H9 (cell line): ENCODE data around the gene VASH2. TPM values are rescaled to one million over a fixed set of nuclear protein-coding genes. Genes with fewer than 3 reads are reported as not detected.
A peak's percentile ranks its signal among the peaks of the same experiment; 100 is the strongest.

Experiments
- DNase-seq: peaks from one replicate; pipeline ENCODE4 v3.0.0-alpha.2; 2017
- H2AFZ ChIP-seq: one replicate; pipeline ENCODE4 v1.6.1; 2013; ENCODE audit warnings: mild to moderate bottlenecking, low read length, control low read depth, moderate library complexity
- H2AK5ac ChIP-seq: 2 replicates; pipeline ENCODE4 v1.6.1; 2013; ENCODE audit warnings: low read length, control low read depth, mixed read lengths; ENCODE audit not compliant: insufficient read length
- H2BK120ac ChIP-seq: one replicate; pipeline ENCODE4 v1.6.1; 2013; ENCODE audit warnings: low read depth, mild to moderate bottlenecking, low read length, control low read depth, inconsistent platforms; ENCODE audit not compliant: poor library complexity, severe bottlenecking
- H2BK12ac ChIP-seq: 2 replicates; pipeline ENCODE4 v1.6.1; 2013; ENCODE audit warnings: low read length, control low read depth, mixed read lengths, low read depth; ENCODE audit not compliant: insufficient read length
- H2BK15ac ChIP-seq: 2 replicates; pipeline ENCODE4 v1.6.1; 2013; ENCODE audit warnings: low read depth, low read length, control low read depth
- H2BK20ac ChIP-seq: one replicate; pipeline ENCODE4 v1.6.1; 2013; ENCODE audit warnings: low read depth, mild to moderate bottlenecking, low read length, control low read depth, inconsistent platforms; ENCODE audit not compliant: poor library complexity, severe bottlenecking
- H2BK5ac ChIP-seq: 2 replicates; pipeline ENCODE4 v1.6.1; 2013; ENCODE audit warnings: low read length, control low read depth, mixed read lengths; ENCODE audit not compliant: insufficient read length
- H3K14ac ChIP-seq: 2 replicates; pipeline ENCODE4 v1.6.1; 2013; ENCODE audit warnings: low read length, control low read depth; ENCODE audit not compliant: insufficient read depth
- H3K18ac ChIP-seq: 2 replicates; pipeline ENCODE4 v1.6.1; 2013; ENCODE audit warnings: low read depth, mild to moderate bottlenecking, mixed read lengths, low read length, control low read depth; ENCODE audit not compliant: insufficient read length
- H3K23ac ChIP-seq: 2 replicates; pipeline ENCODE4 v1.6.1; 2013; ENCODE audit warnings: low read length, control low read depth, mixed read lengths, low read depth; ENCODE audit not compliant: insufficient read length
- H3K23me2 ChIP-seq: 2 replicates; pipeline ENCODE4 v1.6.1; 2013; ENCODE audit warnings: low read depth, mild to moderate bottlenecking, mixed read lengths, low read length, control low read depth; ENCODE audit not compliant: insufficient read length, poor library complexity, severe bottlenecking
- H3K27ac ChIP-seq: 2 replicates; pipeline ENCODE4 v1.5.1; 2013; ENCODE audit warnings: low read length, control low read depth, mixed read lengths, low read depth; ENCODE audit not compliant: insufficient read length
- H3K27me3 ChIP-seq: 2 replicates; pipeline ENCODE4 v1.6.1; 2013; ENCODE audit warnings: low read length, control low read depth, inconsistent platforms; ENCODE audit not compliant: insufficient read depth
- H3K4ac ChIP-seq: 2 replicates; pipeline ENCODE4 v1.6.1; 2013; ENCODE audit warnings: low read depth, mild to moderate bottlenecking, control low read depth, inconsistent platforms, low read length, moderate library complexity
- H3K4me1 ChIP-seq: 2 replicates; pipeline ENCODE4 v1.6.1; 2013; ENCODE audit warnings: low read length, control low read depth, inconsistent platforms; ENCODE audit not compliant: insufficient read depth
- H3K4me2 ChIP-seq: 2 replicates; pipeline ENCODE4 v1.6.1; 2013; ENCODE audit warnings: low read length, control low read depth, mixed read lengths; ENCODE audit not compliant: insufficient read length, insufficient read depth
- H3K56ac ChIP-seq: 2 replicates; pipeline ENCODE4 v1.6.1; 2013; ENCODE audit warnings: low read depth, mild to moderate bottlenecking, mixed read lengths, low read length, control low read depth; ENCODE audit not compliant: insufficient read length
- H3K79me1 ChIP-seq: 2 replicates; pipeline ENCODE4 v1.6.1; 2013; ENCODE audit warnings: low read depth, mild to moderate bottlenecking, moderate library complexity, low read length, control low read depth, inconsistent platforms; ENCODE audit not compliant: insufficient read depth, poor library complexity, severe bottlenecking
- H3K79me2 ChIP-seq: 2 replicates; pipeline ENCODE4 v1.6.1; 2013; ENCODE audit warnings: low read length, control low read depth, inconsistent platforms; ENCODE audit not compliant: insufficient read depth
- H3K9ac ChIP-seq: 2 replicates; pipeline ENCODE4 v1.6.1; 2013; ENCODE audit warnings: low read length, control low read depth, mixed read lengths; ENCODE audit not compliant: insufficient read length; ENCODE audit errors: extremely low read depth
- H3K9me3 ChIP-seq: one replicate; pipeline ENCODE4 v1.6.1; 2013; ENCODE audit warnings: low read depth, low read length, inconsistent platforms; ENCODE audit not compliant: control insufficient read depth
- H3T11ph ChIP-seq: one replicate; pipeline ENCODE4 v1.6.1; 2013; ENCODE audit warnings: mild to moderate bottlenecking, low read length, control low read depth, inconsistent platforms
- H4K20me1 ChIP-seq: one replicate; pipeline ENCODE4 v1.6.1; 2013; ENCODE audit not compliant: control insufficient read depth, insufficient read length, insufficient read depth
- H4K5ac ChIP-seq: 2 replicates; pipeline ENCODE4 v1.6.1; 2013; ENCODE audit warnings: low read depth, mild to moderate bottlenecking, mixed read lengths, low read length, control low read depth; ENCODE audit not compliant: insufficient read length
- H4K8ac ChIP-seq: replicated peaks from 2 replicates; pipeline ENCODE4 v1.6.1; 2013; ENCODE audit warnings: low read length, control low read depth, mixed read lengths, low read depth; ENCODE audit not compliant: insufficient read length
- H4K91ac ChIP-seq: 2 replicates; pipeline ENCODE4 v1.6.1; 2013; ENCODE audit warnings: low read depth, mild to moderate bottlenecking, moderate library complexity, mixed read lengths, low read length, control low read depth; ENCODE audit not compliant: insufficient read length
- H3K27ac Mint-ChIP-seq, 3 experiments: 2 replicates in 2 of 3; 3 replicates in 1 of 3; pipeline ENCODE4 v1.8.0; 2020 to 2021; ENCODE audit warnings: mixed read lengths in 3 of 3, mild to moderate bottlenecking in 1 of 3, moderate library complexity in 1 of 3
- H3K27me3 Mint-ChIP-seq: 2 replicates; pipeline ENCODE4 v1.8.0; 2021; ENCODE audit warnings: low read depth, mild to moderate bottlenecking, moderate library complexity, mixed read lengths
- H3K36me3 Mint-ChIP-seq, 3 experiments: 2 replicates in 2 of 3; 3 replicates in 1 of 3; pipeline ENCODE4 v1.8.0; 2020 to 2021; ENCODE audit warnings: low read depth in 3 of 3, mixed read lengths in 3 of 3; ENCODE audit not compliant: insufficient read depth in 1 of 3
- H3K4me1 Mint-ChIP-seq, 2 experiments: 2 replicates each; pipeline ENCODE4 v1.8.0; 2020; ENCODE audit warnings: mixed read lengths in 2 of 2
- H3K4me3 Mint-ChIP-seq, 2 experiments: 2 replicates in 1 of 2; 3 replicates in 1 of 2; pipeline ENCODE4 v1.8.0; 2020 to 2021; ENCODE audit warnings: mild to moderate bottlenecking in 2 of 2, mixed read lengths in 2 of 2, moderate library complexity in 1 of 2
- H3K9me3 Mint-ChIP-seq, 2 experiments: 2 replicates in 1 of 2; 3 replicates in 1 of 2; pipeline ENCODE4 v1.8.0; 2020; ENCODE audit warnings: mild to moderate bottlenecking in 2 of 2, mixed read lengths in 2 of 2, moderate library complexity in 1 of 2
- WGBS: extraction: QIAGEN DNeasy Blood & Tissue Kit; methylation state at CpG from one replicate; pipeline ENCODE4 v1.1.7; 2013; ENCODE audit warnings: missing lambda C conversion rate, low lambda C conversion rate, mixed read lengths; ENCODE audit not compliant: insufficient read length; ENCODE audit errors: extremely low coverage; 5-methylcytosine and 5-hydroxymethylcytosine counted together
- total RNA-seq: library from RNA; stranded (reverse); gene quantifications from 2 replicates; pipeline ENCODE4 v1.2.1, GENCODE V29; 2021
- TF ChIP-seq, protein P1 (sequence below): fragments of 200-600 bp; sonication (generic); conservative IDR thresholded peaks from 3 replicates; pipeline ENCODE4 v1.8.0; 2021; ENCODE audit warnings: antibody characterized with exemption, mild to moderate bottlenecking

The VASH2 gene
- total RNA-seq, 1 experiment from 2014 or later, result 76.1 TPM

DNA sequence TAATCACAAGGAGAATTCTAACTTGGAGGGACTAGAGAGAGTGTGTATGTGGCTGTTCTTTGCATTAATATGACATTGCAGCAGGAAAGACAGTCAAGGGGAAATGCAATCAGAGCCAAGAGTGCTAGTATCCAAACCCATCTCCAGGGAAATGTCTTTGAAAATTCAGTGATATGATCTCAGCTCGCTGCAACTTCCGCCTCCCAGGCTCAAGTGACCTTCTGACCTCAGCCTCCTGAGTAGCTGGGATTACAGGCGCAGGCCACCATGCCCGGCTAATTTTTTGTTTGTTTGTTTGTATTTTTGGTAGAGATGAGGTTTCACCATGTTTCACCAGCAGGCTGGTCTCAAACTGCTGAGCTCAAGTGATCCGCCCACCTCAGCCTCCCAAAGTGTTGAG, 16.3 kb downstream of the VASH2 start:
- H3K79me2 ChIP-seq, result no peaks in the 10 kb centered on the region
- H4K20me1 ChIP-seq, result no peaks in the 10 kb centered on the region
- no peak overlapping the region for H3K23ac ChIP-seq
- no peak overlapping the region for H4K91ac ChIP-seq
- no peak overlapping the region for H3K9ac ChIP-seq
- no peak overlapping the region for H4K5ac ChIP-seq
- H3K27ac ChIP-seq, result no peak overlapping the region
- no CpG with 5 or more reads among the region's 5 CpGs for WGBS
- no peak for DNase-seq
- H3K14ac ChIP-seq, result no peak overlapping the region
- TF ChIP-seq, protein P1, sequence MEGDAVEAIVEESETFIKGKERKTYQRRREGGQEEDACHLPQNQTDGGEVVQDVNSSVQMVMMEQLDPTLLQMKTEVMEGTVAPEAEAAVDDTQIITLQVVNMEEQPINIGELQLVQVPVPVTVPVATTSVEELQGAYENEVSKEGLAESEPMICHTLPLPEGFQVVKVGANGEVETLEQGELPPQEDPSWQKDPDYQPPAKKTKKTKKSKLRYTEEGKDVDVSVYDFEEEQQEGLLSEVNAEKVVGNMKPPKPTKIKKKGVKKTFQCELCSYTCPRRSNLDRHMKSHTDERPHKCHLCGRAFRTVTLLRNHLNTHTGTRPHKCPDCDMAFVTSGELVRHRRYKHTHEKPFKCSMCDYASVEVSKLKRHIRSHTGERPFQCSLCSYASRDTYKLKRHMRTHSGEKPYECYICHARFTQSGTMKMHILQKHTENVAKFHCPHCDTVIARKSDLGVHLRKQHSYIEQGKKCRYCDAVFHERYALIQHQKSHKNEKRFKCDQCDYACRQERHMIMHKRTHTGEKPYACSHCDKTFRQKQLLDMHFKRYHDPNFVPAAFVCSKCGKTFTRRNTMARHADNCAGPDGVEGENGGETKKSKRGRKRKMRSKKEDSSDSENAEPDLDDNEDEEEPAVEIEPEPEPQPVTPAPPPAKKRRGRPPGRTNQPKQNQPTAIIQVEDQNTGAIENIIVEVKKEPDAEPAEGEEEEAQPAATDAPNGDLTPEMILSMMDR, result no peak
- H3K4me1 ChIP-seq, result peaks cover 12% of the 10 kb centered on the region; the same call in 1 of the 2 replicates
- H2BK20ac ChIP-seq, result no peak overlapping the region
- H3K23me2 ChIP-seq, result no peaks in the 10 kb centered on the region
- Mint-ChIP-seq H3K9me3 (no peaks in the 10 kb centered on the region), H3K27me3 (no peaks in the 10 kb centered on the region; the same call in 1 of the 2 replicates), H3K4me1 (peaks cover 39 to 45% of the 10 kb centered on the region in 2 experiments), H3K27ac (peak overlapping the region in 1 of 3 experiments; percentile 89; a peak in 2 of 7 replicates), H3K36me3 (peaks cover 75 to 98% (median 90%) of the 10 kb centered on the region in 3 experiments), H3K4me3 (no peak overlapping the region)
- no peak overlapping the region for H2BK5ac ChIP-seq
- no peak overlapping the region for H2BK12ac ChIP-seq
- H2BK15ac ChIP-seq, result no peak overlapping the region
- no peak overlapping the region for H3K4me2 ChIP-seq
- H3K79me1 ChIP-seq, result no peaks in the 10 kb centered on the region
- no peak overlapping the region for H3K56ac ChIP-seq
- H3K9me3 ChIP-seq, result no peaks in the 10 kb centered on the region
- no peak overlapping the region for H3T11ph ChIP-seq
- H3K27me3 ChIP-seq, result no peaks in the 10 kb centered on the region
- H2AFZ ChIP-seq, result no peak overlapping the region
- H3K4ac ChIP-seq, result no peak overlapping the region
- no peak overlapping the region for H3K18ac ChIP-seq
- H2BK120ac ChIP-seq, result no peak overlapping the region
- H4K8ac ChIP-seq, result no peak overlapping the region
- H2AK5ac ChIP-seq, result no peak overlapping the region
